Transverse colon (tissue), 4 donors: Measurements from ENCODE around the gene SPOUT1. TPM values are rescaled to one million over a fixed set of nuclear protein-coding genes. Genes with fewer than 3 reads are reported as not detected.
"Not testable (repeated sequence)": the region's sequence is repeated elsewhere in the genome, so short reads cannot be mapped to it uniquely, and the experiment has no call there.

ENCODE experiments used
- DNase-seq: peaks from one replicate; pipeline ENCODE4 v3.0.0-alpha.2; 2019
- H3K27ac ChIP-seq, 4 donors: fragments of 200-600 bp; sonication (generic); 2 replicates each; pipeline ENCODE4 v1.5.1; 2016 to 2018; ENCODE audit warnings: inconsistent platforms in 4 of 4
- H3K27me3 ChIP-seq: fragments of 200-600 bp; sonication (generic); 2 replicates; pipeline ENCODE4 v1.5.1; 2017; ENCODE audit warnings: inconsistent platforms
- H3K36me3 ChIP-seq, 4 donors: fragments of 200-600 bp; sonication (generic); 2 replicates each; pipeline ENCODE4 v1.5.1; 2017 to 2019; ENCODE audit warnings: inconsistent platforms in 4 of 4
- H3K4me1 ChIP-seq, 4 donors: fragments of 200-600 bp; sonication (generic); 2 replicates each; pipeline ENCODE4 v1.5.1; 2017 to 2020; ENCODE audit warnings: inconsistent platforms in 4 of 4
- H3K4me3 ChIP-seq, 4 donors: fragments of 200-600 bp; sonication (generic); 1 replicate in 1 of 4; 2 replicates in 3 of 4; pipeline versions ENCODE4 v1.5.1 to v1.6.1; 2017 to 2019; ENCODE audit warnings: inconsistent platforms in 4 of 4
- H3K9me3 ChIP-seq, 2 donors: fragments of 200-600 bp; sonication (generic); 2 replicates each; pipeline ENCODE4 v1.5.1; 2017 to 2019; ENCODE audit warnings: inconsistent platforms in 2 of 2
- EP300 ChIP-seq: sonication (generic); formaldehyde crosslinking; IDR thresholded peaks from one replicate; pipeline ENCODE4 v1.6.1; 2017; ENCODE audit warnings: antibody characterized with exemption, low read depth
- POLR2A ChIP-seq: fragments of 450-650 bp; IDR thresholded peaks from one replicate; pipeline ENCODE4 v1.6.1; 2016; ENCODE audit warnings: antibody characterized with exemption, mild to moderate bottlenecking, moderate library complexity
- POLR2AphosphoS5 ChIP-seq, 3 donors: sonication (generic); formaldehyde crosslinking; IDR thresholded peaks; one replicate each; pipeline ENCODE4 v1.6.1; 2016; ENCODE audit warnings: antibody characterized with exemption in 3 of 3
- WGBS, 2 donors: methylation state at CpG; one replicate each; pipeline ENCODE4 v1.1.5; 2018; ENCODE audit warnings: low coverage in 1 of 2; 5-methylcytosine and 5-hydroxymethylcytosine counted together
- in situ Hi-C, 4 donors: fragments of 200-750 bp; cut with MboI; loops; one replicate each; pipeline versions ENCODE4 v1.15.0 to v1.15.1; 2017; ENCODE audit warnings: low sequenced_read_pairs in 3 of 4, low pct_ligation_motif_present in 1 of 4, low pct_unique_long_range_greater_than_20kb in 1 of 4
- intact Hi-C: fragments of 100-400 bp; cut with DNase I; formaldehyde crosslinking; loops from one replicate; pipeline ENCODE4 v1.15.1; 2023; ENCODE audit warnings: low total_unique reads
- total RNA-seq, 4 donors: library from RNA; depleted of rRNA; stranded (reverse); fragments of >200 nt; gene quantifications; one replicate each; pipeline ENCODE4 v1.1.0, GENCODE V29; 2016
- TF ChIP-seq, protein P1 (sequence below), 5 experiments: fragments of 200-600 bp in 3 of 5; fragments of 450-650 bp in 2 of 5; sonication (generic) in 3 of 5; IDR thresholded peaks; 1 replicate in 2 of 5; 2 replicates in 3 of 5; pipeline ENCODE4 v1.5.1; 2016 to 2017; ENCODE audit warnings: antibody characterized with exemption in 5 of 5, inconsistent platforms in 3 of 5, mild to moderate bottlenecking in 2 of 5, moderate library complexity in 1 of 5

SPOUT1 gene
- total RNA-seq, 4 donors from 2014 or later = 19.5 to 48.3 (median 26.6) TPM

DNA sequence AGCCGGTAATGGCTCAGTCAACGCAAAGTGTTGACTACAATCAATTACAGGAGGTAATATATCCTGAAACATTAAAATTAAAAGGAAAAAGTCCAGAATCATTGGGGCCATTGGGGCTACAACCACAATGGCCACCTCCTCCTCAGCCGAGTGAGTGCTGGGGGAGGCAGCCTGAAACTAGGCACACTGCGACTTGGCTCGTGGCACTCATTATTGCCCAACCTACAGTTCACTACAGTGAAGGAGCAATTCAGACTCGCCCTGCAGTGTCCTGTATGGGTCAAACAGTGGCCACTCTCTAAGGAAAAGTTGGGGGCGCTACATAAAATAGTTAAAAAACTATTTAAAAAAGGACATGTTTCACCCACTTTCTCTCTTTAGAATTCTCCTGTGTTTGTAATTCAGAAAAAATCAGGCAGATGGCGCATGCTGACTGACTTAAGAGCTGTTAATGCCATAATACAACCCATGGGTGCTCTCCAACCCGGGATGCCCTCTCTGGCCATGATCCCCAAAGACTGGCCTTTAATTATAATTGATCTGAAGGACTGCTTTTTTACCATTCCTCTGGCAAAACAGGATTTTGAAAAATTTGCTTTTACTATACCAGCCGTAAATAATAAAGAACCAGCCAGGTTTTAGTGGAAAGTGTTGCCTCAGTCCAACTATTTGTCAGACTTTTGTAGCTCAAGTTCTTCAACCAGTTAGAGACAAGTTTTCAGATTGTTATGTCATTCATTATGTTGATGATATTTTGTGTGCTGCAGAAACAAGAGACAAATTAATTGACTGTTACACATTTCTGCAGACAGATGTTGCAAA, 22.4 kb upstream of the SPOUT1 start:
- intact Hi-C loops, H3K27ac ChIP-seq, H3K36me3 ChIP-seq, DNase-seq, in situ Hi-C loops, H3K9me3 ChIP-seq, H3K27me3 ChIP-seq, H3K4me1 ChIP-seq, H3K4me3 ChIP-seq: not testable (repeated sequence)
- 58 to 67% methylated on average over 6 to 10 of the region's 10 CpGs for WGBS, 2 donors
- TF ChIP-seq, protein P1, sequence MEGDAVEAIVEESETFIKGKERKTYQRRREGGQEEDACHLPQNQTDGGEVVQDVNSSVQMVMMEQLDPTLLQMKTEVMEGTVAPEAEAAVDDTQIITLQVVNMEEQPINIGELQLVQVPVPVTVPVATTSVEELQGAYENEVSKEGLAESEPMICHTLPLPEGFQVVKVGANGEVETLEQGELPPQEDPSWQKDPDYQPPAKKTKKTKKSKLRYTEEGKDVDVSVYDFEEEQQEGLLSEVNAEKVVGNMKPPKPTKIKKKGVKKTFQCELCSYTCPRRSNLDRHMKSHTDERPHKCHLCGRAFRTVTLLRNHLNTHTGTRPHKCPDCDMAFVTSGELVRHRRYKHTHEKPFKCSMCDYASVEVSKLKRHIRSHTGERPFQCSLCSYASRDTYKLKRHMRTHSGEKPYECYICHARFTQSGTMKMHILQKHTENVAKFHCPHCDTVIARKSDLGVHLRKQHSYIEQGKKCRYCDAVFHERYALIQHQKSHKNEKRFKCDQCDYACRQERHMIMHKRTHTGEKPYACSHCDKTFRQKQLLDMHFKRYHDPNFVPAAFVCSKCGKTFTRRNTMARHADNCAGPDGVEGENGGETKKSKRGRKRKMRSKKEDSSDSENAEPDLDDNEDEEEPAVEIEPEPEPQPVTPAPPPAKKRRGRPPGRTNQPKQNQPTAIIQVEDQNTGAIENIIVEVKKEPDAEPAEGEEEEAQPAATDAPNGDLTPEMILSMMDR (IDR thresholded peaks at IDR 0.05) = peak; percentile 42 to 66 (median 52)

DNA sequence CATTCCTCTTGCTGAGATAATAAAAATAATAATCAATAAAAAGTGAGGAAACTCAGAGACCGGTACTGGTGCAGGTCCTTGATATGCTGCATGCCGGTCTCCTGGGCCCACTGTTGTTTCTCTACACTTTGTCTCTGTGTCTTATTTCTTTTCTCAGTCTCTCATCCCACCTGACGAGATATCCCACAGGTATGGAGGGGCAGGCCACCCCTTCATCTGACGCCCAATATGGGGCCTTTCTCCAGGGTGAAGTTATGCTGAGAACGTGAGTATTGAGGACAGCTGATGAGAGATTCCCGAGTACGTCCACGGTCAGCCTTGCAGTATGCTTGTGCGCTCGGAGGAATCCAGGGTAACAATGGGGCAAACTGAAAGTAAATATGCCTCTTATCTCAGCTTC, 21.4 kb upstream of the SPOUT1 start:
- WGBS, 2 donors = 93 to 95% methylated on average over 8 to 10 of the region's 10 CpGs
- H3K36me3 ChIP-seq, H3K27me3 ChIP-seq, H3K27ac ChIP-seq, H3K9me3 ChIP-seq, intact Hi-C loops, H3K4me3 ChIP-seq, in situ Hi-C loops, DNase-seq, H3K4me1 ChIP-seq: not testable (repeated sequence)

DNA sequence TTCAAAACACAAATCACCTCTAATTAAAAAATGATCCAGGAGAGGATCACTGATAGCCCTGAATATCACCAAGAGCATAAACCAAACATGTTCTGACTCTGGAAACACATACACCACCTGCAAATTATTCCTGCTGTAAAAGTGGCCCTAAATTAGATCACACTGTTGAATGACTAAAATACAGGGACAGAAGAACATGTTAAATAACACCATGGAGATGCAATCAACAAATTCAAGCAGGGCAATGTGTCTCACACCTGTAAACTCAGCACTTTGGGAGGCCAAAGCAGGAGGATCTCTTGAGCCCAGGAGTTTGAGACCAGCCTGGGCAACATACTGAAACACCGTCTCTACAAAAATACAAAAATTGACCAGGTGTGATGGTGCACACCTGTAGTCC, 18.2 kb upstream of the SPOUT1 start:
- no peaks in the 10 kb centered on the region for H3K9me3 ChIP-seq
- WGBS, 2 donors = 100% methylated on average over 1 of the region's 1 CpG; no CpG with 5 or more reads in 1 of the 2 donors
- H3K4me1 ChIP-seq = no peaks in the 10 kb centered on the region
- no peak for DNase-seq
- no peaks in the 10 kb centered on the region for H3K27me3 ChIP-seq
- intact Hi-C loops (no loop called here), in situ Hi-C loops (no loop called here)
- H3K36me3 ChIP-seq = no peaks in the 10 kb centered on the region
- no peak overlapping the region for H3K4me3 ChIP-seq
- TF ChIP-seq POLR2A (no peak), EP300 (no peak), POLR2AphosphoS5 (IDR thresholded peaks at IDR 0.05) (no peak)
- TF ChIP-seq, protein P1 (IDR thresholded peaks at IDR 0.05) = no peak
- H3K27ac ChIP-seq = no peak overlapping the region

DNA sequence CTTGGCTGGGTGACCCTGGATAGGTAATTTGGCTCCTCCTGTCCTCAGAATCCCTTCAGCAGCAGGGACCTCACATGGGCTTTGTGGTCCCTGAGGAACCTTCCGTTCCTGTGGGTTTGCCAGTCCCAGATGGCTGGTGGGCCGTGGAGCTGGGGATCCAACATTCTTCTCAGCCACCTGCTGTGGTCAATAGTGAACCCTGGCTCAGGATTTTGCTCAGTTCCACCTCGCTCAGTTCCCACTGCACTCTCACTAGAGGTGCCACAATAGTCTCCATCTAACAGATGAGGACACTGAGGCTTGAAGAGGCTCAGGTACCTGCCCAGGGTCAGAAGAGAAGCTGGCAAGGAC, 17.1 kb upstream of the SPOUT1 start:
- Histone ChIP-seq H3K36me3 (no peaks in the 10 kb centered on the region), H3K27ac (no peak overlapping the region), H3K27me3 (no peaks in the 10 kb centered on the region), H3K4me3 (no peak overlapping the region), H3K9me3 (no peaks in the 10 kb centered on the region), H3K4me1 (no peaks in the 10 kb centered on the region)
- in situ Hi-C loops = no loop called here
- 88% methylated on average over 3 of the region's 3 CpGs; no CpG with 5 or more reads in 1 of the 2 donors for WGBS, 2 donors
- intact Hi-C loops = no loop called here
- no peak for DNase-seq
- TF ChIP-seq, protein P1 (IDR thresholded peaks at IDR 0.05) = no peak
- TF ChIP-seq POLR2A = no peak
- no peak for TF ChIP-seq POLR2AphosphoS5 (IDR thresholded peaks at IDR 0.05)
- TF ChIP-seq EP300 = no peak
